ENCODE measurements around the gene PBLD.

DNA sequence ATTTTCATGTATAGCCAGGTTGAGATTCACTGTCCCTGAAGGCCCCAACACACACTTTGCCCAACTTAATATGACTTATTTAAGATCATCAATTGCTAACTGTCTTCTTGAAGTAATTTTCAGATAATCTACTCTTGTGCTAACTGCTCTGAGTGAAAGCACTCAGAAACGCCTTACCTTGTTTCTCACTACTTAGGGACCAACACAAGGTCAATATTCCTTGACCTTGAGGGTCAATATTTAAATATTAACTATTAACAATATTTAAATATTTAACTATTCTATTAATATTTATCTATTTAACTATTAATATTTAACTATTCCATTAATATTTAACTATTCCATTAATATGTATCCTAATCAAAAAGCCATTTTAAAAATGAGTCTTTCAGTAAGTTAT is 26.9 kb downstream of the PBLD start:
- no peak for TF ChIP-seq CTCF (IDR thresholded peaks at IDR 0.05)
- no peak for TF ChIP-seq POLR2A (IDR thresholded peaks at IDR 0.05)
